Activated CD4-positive, alpha-beta T cell treated with anti-CD3 and anti-CD28 coated beads for 36 hours (primary cell): ENCODE results near the gene DPH3. TPM values are rescaled to one million over a fixed set of nuclear protein-coding genes. Genes with fewer than 3 reads are reported as not detected.
A peak's percentile ranks its signal among the peaks of the same experiment; 100 is the strongest.

Experiments
- ATAC-seq: fragments of 200-7000 bp; cut with Tn5 transposase; one replicate; pipeline ENCODE4 v1.10.0; 2021; ENCODE audit warnings: mild to moderate bottlenecking, moderate library complexity
- CTCF ChIA-PET: fragments of 350-600 bp; sonication (Branson Sonifier 250); formaldehyde crosslinking; loops from one replicate; lab custom pipeline; 2021; ENCODE audit warnings: antibody characterized with exemption; lab: Charles Lee
- POLR2A ChIA-PET: fragments of 350-600 bp; sonication (Branson Sonifier 250); formaldehyde crosslinking; loops from one replicate; lab custom pipeline; 2021; ENCODE audit warnings: antibody characterized with exemption, inconsistent platforms; lab: Charles Lee
- DNase-seq: peaks from one replicate; pipeline ENCODE4 v3.0.0-alpha.2; 2020
- H3K27ac Mint-ChIP-seq: one replicate; pipeline ENCODE4 v1.8.0; 2021; ENCODE audit warnings: mixed read lengths
- H3K27me3 Mint-ChIP-seq: one replicate; pipeline ENCODE4 v1.8.0; 2021; ENCODE audit warnings: mixed read lengths
- H3K36me3 Mint-ChIP-seq: one replicate; pipeline ENCODE4 v1.8.0; 2021; ENCODE audit warnings: low read depth, mixed read lengths
- H3K4me1 Mint-ChIP-seq: one replicate; pipeline ENCODE4 v1.8.0; 2021; ENCODE audit warnings: mixed read lengths
- H3K4me3 Mint-ChIP-seq: one replicate; pipeline ENCODE4 v1.8.0; 2021; ENCODE audit warnings: mild to moderate bottlenecking, moderate library complexity, mixed read lengths
- H3K9me3 Mint-ChIP-seq: one replicate; pipeline ENCODE4 v1.8.0; 2021; ENCODE audit warnings: low read depth, mixed read lengths
- intact Hi-C, 2 experiments: fragments of 100-400 bp; cut with DNase I in 1 of 2; cut with micrococcal nuclease in 1 of 2; formaldehyde crosslinking; loops; one replicate each; pipeline versions ENCODE4 v1.14.2 to v1.15.1; 2022 to 2024; cut with DNase I, micrococcal nuclease
- total RNA-seq, 2 experiments: library from RNA; stranded (reverse); gene quantifications; one replicate each; pipeline ENCODE4 v1.2.3, GENCODE V29; 2021

DPH3 gene
- total RNA-seq, 2 experiments from 2014 or later: 13.0 to 17.8 TPM

GRCh38 chr3:16295298-16295890, 30.7 kb upstream of the DPH3 start:
- POLR2A ChIA-PET: interaction anchor here (0.6 to 1.7 kb wide), 5 partner anchors 9 to 272 kb away, joined by 3 to 7 read pairs (median 6); partner anchors contain the start of genes DPH3 and OXNAD1

GRCh38 chr3:16294844-16295243, 30.1 kb upstream of the DPH3 start:
- ATAC-seq: peak; percentile 57
- peaks cover 72% of the 10 kb centered on the region for H3K36me3 Mint-ChIP-seq
- H3K9me3 Mint-ChIP-seq: peaks cover 9% of the 10 kb centered on the region
- H3K27ac Mint-ChIP-seq: peak overlapping the region; percentile 87
- peak overlapping the region; percentile 40 for H3K4me3 Mint-ChIP-seq
- ChIA-PET POLR2A (interaction anchor here (0.6 to 1.7 kb wide), 6 partner anchors 9 to 652 kb away, joined by 3 to 7 read pairs (median 3); partner anchors contain the start of genes DPH3 and OXNAD1), CTCF (interaction anchor here (0.7 to 9.8 kb wide), 12 partner anchors 8 to 623 kb away, joined by 3 to 262 read pairs (median 4); no protein-coding TSS in a partner anchor)
- no peaks in the 10 kb centered on the region for H3K27me3 Mint-ChIP-seq
- peak; percentile 44 for DNase-seq
- intact Hi-C loops: loop anchor here (1.0 to 10.0 kb wide), 6 partner anchors 14 to 730 kb away; no protein-coding TSS in a partner anchor
- peaks cover 95% of the 10 kb centered on the region for H3K4me1 Mint-ChIP-seq

More at GRCh38 chr3:16295298-16295890, 30.7 kb upstream of the DPH3 start:
- H3K9me3 Mint-ChIP-seq: peaks cover 9% of the 10 kb centered on the region
- H3K36me3 Mint-ChIP-seq: peaks cover 73% of the 10 kb centered on the region
- ATAC-seq (no peak), DNase-seq (no peak)
- H3K27ac Mint-ChIP-seq: peak overlapping the region; percentile 89
- no peaks in the 10 kb centered on the region for H3K27me3 Mint-ChIP-seq
- peaks cover 95% of the 10 kb centered on the region for H3K4me1 Mint-ChIP-seq
- H3K4me3 Mint-ChIP-seq: peak overlapping the region; percentile 42
- CTCF ChIA-PET: interaction anchor here (0.7 to 9.8 kb wide), 13 partner anchors 9 to 624 kb away, joined by 3 to 262 read pairs (median 4); no protein-coding TSS in a partner anchor
- intact Hi-C loops: loop anchor here (1.0 to 10.0 kb wide), 5 partner anchors 14 to 729 kb away; no protein-coding TSS in a partner anchor

DNA sequence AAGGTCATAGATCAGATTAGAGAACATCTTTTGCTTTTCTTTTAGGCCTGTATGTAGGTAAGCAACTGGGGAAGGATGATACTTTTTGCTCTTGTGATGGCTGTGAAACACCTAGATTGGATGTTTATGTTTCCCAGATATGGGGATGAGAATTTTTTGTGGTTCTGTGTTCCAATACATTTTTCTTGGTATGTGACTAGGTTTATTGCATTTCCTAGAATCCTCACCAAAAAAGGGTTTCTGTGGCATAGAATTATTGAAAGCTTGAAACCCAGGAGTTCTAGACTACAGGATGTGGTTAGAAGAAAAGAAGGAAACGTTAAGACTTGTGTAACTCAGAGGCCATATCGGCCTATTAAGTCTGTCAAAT, 26.1 kb upstream of the DPH3 start:
- peaks cover 94% of the 10 kb centered on the region for H3K4me1 Mint-ChIP-seq
- H3K27me3 Mint-ChIP-seq: no peaks in the 10 kb centered on the region
- peaks cover 5% of the 10 kb centered on the region for H3K9me3 Mint-ChIP-seq
- ATAC-seq (peak; percentile 29), DNase-seq (no peak)
- POLR2A ChIA-PET: interaction anchor here (0.6 to 1.5 kb wide), 3 partner anchors 22 to 185 kb away, joined by 3 to 5 read pairs (median 5); no protein-coding TSS in a partner anchor
- peak overlapping the region; percentile 94 for H3K27ac Mint-ChIP-seq
- intact Hi-C loops: loop anchor here (1.0 to 10.0 kb wide), 15 partner anchors 9 to 942 kb away; no protein-coding TSS in a partner anchor
- CTCF ChIA-PET: interaction anchor here (0.5 to 9.8 kb wide), 30 partner anchors 10 to 307 kb away, joined by 3 to 262 read pairs (median 5); partner anchors contain the start of genes DPH3 and OXNAD1
- H3K4me3 Mint-ChIP-seq: peak overlapping the region; percentile 79
- peaks cover 74% of the 10 kb centered on the region for H3K36me3 Mint-ChIP-seq

- Mint-ChIP-seq H3K27ac (peak overlapping the region; percentile 94), H3K27me3 (no peaks in the 10 kb centered on the region), H3K4me3 (peak overlapping the region; percentile 79), H3K36me3 (peaks cover 68% of the 10 kb centered on the region), H3K9me3 (peaks cover 5% of the 10 kb centered on the region), H3K4me1 (peaks cover 94% of the 10 kb centered on the region)
- ATAC-seq (no peak), DNase-seq (peak; percentile 79)
- CTCF ChIA-PET: interaction anchor here (0.5 to 9.8 kb wide), 31 partner anchors 11 to 308 kb away, joined by 3 to 262 read pairs (median 5); partner anchors contain the start of genes DPH3 and OXNAD1
- POLR2A ChIA-PET: interaction anchor here (0.6 to 1.5 kb wide), 4 partner anchors 22 to 186 kb away, joined by 3 to 5 read pairs (median 4); no protein-coding TSS in a partner anchor
- intact Hi-C loops: loop anchor here (1.0 to 10.0 kb wide), 12 partner anchors 15 to 943 kb away; no protein-coding TSS in a partner anchor
Measured at GRCh38 chr3:16290007-16290826, 25.5 kb upstream of the DPH3 start.

DNA sequence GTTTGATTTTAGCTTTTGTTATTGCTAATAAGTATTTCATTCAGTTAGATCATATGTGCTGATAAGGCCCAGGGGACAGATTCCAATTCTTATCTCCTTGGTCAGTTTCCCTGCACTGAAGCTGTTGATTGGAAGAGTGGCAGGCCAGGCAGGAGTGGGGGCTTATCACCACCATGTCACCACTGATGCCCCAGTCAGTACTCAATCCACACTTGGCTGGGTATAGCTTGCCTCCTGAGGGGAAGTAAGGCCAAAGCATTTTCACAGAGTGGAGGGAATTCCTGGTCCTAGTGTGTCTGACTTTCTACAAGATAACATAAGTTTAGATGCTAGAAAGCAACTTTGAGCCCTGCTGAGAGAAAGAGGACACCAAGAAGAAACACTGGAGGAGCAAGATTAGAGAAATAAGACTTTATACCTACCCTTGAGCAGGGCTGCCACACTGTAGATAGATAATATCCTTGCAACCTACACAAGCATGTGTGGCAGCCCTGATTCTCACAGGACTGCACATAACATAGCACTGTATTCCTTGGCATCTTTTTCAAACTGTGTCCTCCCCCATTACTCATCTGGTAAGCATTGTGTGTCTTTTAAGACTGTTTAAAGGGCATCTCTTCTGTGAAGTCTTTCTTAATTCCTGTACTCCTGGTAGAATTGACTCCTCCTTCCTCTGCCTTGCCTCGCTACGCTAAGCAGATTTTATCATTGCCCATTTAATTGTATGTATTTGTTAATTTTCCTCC, 24.6 kb upstream of the DPH3 start:
- intact Hi-C loops: loop anchor here in 1 of 2 experiments (5.0 kb wide), 1 partner anchor 223 kb away; the partner anchor contains the start of gene RFTN1
- Mint-ChIP-seq H3K27ac (peak overlapping the region; percentile 94), H3K27me3 (no peaks in the 10 kb centered on the region), H3K9me3 (peaks cover 5% of the 10 kb centered on the region), H3K36me3 (peaks cover 70% of the 10 kb centered on the region), H3K4me1 (peaks cover 95% of the 10 kb centered on the region), H3K4me3 (peak overlapping the region; percentile 79)
- CTCF ChIA-PET: interaction anchor here (0.7 to 9.8 kb wide), 15 partner anchors 9 to 1346 kb away, joined by 3 to 262 read pairs (median 4); partner anchors contain the start of genes DPH3 and OXNAD1
- DNase-seq (no peak), ATAC-seq (peak; percentile 10)
- POLR2A ChIA-PET: interaction anchor here (1.2 kb wide), 1 partner anchor 30 kb away, joined by 3 read pairs; no protein-coding TSS in a partner anchor

GRCh38 chr3:16288664-16289063, 23.9 kb upstream of the DPH3 start:
- ATAC-seq (no peak), DNase-seq (no peak)
- Mint-ChIP-seq H3K9me3 (peaks cover 5% of the 10 kb centered on the region), H3K4me3 (peak overlapping the region; percentile 79), H3K4me1 (peaks cover 94% of the 10 kb centered on the region), H3K27ac (peak overlapping the region; percentile 94), H3K27me3 (no peaks in the 10 kb centered on the region), H3K36me3 (peaks cover 68% of the 10 kb centered on the region)
- intact Hi-C loops: loop anchor here in 1 of 2 experiments (5.0 kb wide), 1 partner anchor 224 kb away; the partner anchor contains the start of gene RFTN1
- POLR2A ChIA-PET: interaction anchor here (1.1 to 1.2 kb wide), 2 partner anchors 31 to 223 kb away, joined by 3 read pairs; no protein-coding TSS in a partner anchor
- CTCF ChIA-PET: interaction anchor here (0.6 to 9.8 kb wide), 15 partner anchors 10 to 1347 kb away, joined by 3 to 262 read pairs (median 4); partner anchors contain the start of genes DPH3 and OXNAD1

GRCh38 chr3:16286751-16287543, 22.2 kb upstream of the DPH3 start:
- intact Hi-C loops: loop anchor here (1.0 to 5.0 kb wide), 5 partner anchors 22 to 226 kb away; partner anchors contain the start of genes OXNAD1 (in 2 of the 2), RFTN1 (in 2 of the 2) and DPH3 (in 1 of the 2)
- ChIA-PET POLR2A (interaction anchor here (1.3 to 1.5 kb wide), 3 partner anchors 8 to 92 kb away, joined by 4 to 7 read pairs (median 5); partner anchors contain the start of genes DPH3 and OXNAD1), CTCF (interaction anchor here (0.6 to 11.5 kb wide), 15 partner anchors 8 to 313 kb away, joined by 3 to 86 read pairs (median 5); partner anchors contain the start of genes DPH3 and OXNAD1)
- peak overlapping the region; percentile 94 for H3K27ac Mint-ChIP-seq
- DNase-seq (no peak), ATAC-seq (peak; percentile 8)
- H3K27me3 Mint-ChIP-seq: no peaks in the 10 kb centered on the region
- peaks cover 70% of the 10 kb centered on the region for H3K36me3 Mint-ChIP-seq
- H3K9me3 Mint-ChIP-seq: no peaks in the 10 kb centered on the region
- H3K4me1 Mint-ChIP-seq: peaks cover 86% of the 10 kb centered on the region
- peak overlapping the region; percentile 79 for H3K4me3 Mint-ChIP-seq

DNA sequence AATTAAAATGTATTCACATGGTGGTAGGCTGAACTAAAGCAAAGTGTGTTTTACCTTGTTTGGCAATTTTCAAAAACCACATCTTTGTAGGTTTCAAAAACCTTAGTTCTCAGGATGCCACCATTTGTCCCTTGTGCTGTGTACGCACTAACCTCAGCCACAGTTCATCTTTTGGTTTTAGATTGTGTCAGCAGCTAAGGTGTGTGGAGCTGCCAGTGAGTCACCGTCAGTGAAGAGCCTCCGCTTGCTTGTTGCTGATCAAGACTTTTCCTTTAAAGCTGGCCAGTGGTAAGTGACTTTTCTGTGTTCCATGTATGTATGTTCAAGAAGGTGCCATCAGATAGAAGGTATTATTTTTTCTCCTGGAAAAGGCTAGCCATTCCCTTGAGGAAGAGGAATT, 21.4 kb upstream of the DPH3 start:
- ATAC-seq: peak; percentile 86
- POLR2A ChIA-PET: interaction anchor here (0.7 to 1.5 kb wide), 4 partner anchors 9 to 93 kb away, joined by 3 to 7 read pairs (median 4); partner anchors contain the start of genes DPH3 and OXNAD1
- no peaks in the 10 kb centered on the region for H3K9me3 Mint-ChIP-seq
- DNase-seq: peak; percentile 78
- H3K27ac Mint-ChIP-seq: peak overlapping the region; percentile 94
- peaks cover 67% of the 10 kb centered on the region for H3K36me3 Mint-ChIP-seq
- H3K4me3 Mint-ChIP-seq: peak overlapping the region; percentile 79
- intact Hi-C loops: loop anchor here (1.0 to 5.0 kb wide), 5 partner anchors 21 to 227 kb away; partner anchors contain the start of genes OXNAD1 (in 2 of the 2), RFTN1 (in 2 of the 2) and DPH3 (in 1 of the 2)
- CTCF ChIA-PET: interaction anchor here (0.7 to 11.5 kb wide), 14 partner anchors 8 to 314 kb away, joined by 3 to 86 read pairs (median 6); partner anchors contain the start of genes DPH3 and OXNAD1
- H3K27me3 Mint-ChIP-seq: no peaks in the 10 kb centered on the region
- H3K4me1 Mint-ChIP-seq: peaks cover 80% of the 10 kb centered on the region

DNA sequence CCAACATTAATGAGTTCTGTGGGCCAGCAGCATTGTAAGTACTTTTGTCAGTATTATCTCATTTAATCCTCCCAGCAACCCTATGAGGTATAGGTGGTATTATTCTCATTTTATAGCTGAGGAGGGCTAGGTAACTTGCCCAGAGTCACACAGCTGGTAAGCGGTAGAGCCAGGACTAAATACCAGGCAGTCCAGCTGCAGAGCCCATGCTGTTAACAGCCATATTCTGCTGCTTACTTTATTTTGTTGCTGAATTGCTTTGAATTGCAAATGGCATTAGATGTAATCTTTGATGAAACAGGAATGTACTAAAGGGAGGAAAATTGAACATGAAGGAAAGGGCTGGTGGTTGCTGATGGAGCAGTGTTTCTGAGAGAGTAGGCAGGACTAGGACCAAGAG, 19.9 kb upstream of the DPH3 start:
- Mint-ChIP-seq H3K27ac (peak overlapping the region; percentile 94), H3K4me3 (no peak overlapping the region), H3K27me3 (no peaks in the 10 kb centered on the region), H3K36me3 (peaks cover 63% of the 10 kb centered on the region), H3K4me1 (peaks cover 64% of the 10 kb centered on the region), H3K9me3 (no peaks in the 10 kb centered on the region)
- DNase-seq (no peak), ATAC-seq (no peak)
- ChIA-PET CTCF (interaction anchor here (0.6 to 11.5 kb wide), 6 partner anchors 15 to 507 kb away, joined by 3 to 86 read pairs (median 20); partner anchors contain the start of genes DPH3 and OXNAD1), POLR2A (no interaction called here)
- intact Hi-C loops: loop anchor here in 1 of 2 experiments (5.0 kb wide), 1 partner anchor 228 kb away; the partner anchor contains the start of gene RFTN1
